CD4-positive, alpha-beta T cell (primary cell): ENCODE data around the gene TCEA2. TPM values are rescaled to one million over a fixed set of nuclear protein-coding genes. Genes with fewer than 3 reads are reported as not detected.
"Not testable (repeated sequence)": the region's sequence is repeated elsewhere in the genome, so short reads cannot be mapped to it uniquely, and the experiment has no call there.

Experiments used
- ATAC-seq: fragments of 200-7000 bp; cut with Tn5 transposase; one replicate; pipeline ENCODE4 v1.10.0; 2022; ENCODE audit warnings: mild to moderate bottlenecking; ENCODE audit not compliant: poor library complexity
- CTCF ChIA-PET: fragments of 350-600 bp; sonication (Branson Sonifier 250); formaldehyde crosslinking; loops from one replicate; lab custom pipeline; 2021; ENCODE audit warnings: antibody characterized with exemption, inconsistent platforms; lab: Charles Lee
- POLR2A ChIA-PET: fragments of 350-600 bp; sonication (Branson Sonifier 250); formaldehyde crosslinking; loops from one replicate; lab custom pipeline; 2021; ENCODE audit warnings: antibody characterized with exemption, inconsistent platforms; lab: Charles Lee
- DNase-seq, 14 experiments: peaks; one replicate each; pipeline ENCODE4 v3.0.0-alpha.2; 2013 to 2020; ENCODE audit warnings: mixed read lengths in 2 of 14
- H3K27ac ChIP-seq, 2 donors: one replicate each; pipeline versions ENCODE4 v1.5.1 to v1.7.0; 2013; ENCODE audit warnings: low read length in 2 of 2, low read depth in 1 of 2, mild to moderate bottlenecking in 1 of 2
- H3K27me3 ChIP-seq, 2 experiments: 1 replicate in 1 of 2; 2 replicates in 1 of 2; pipeline versions ENCODE4 v1.6.1 to v1.7.0; 2013; ENCODE audit warnings: low read length in 2 of 2, control low read depth in 1 of 2, mild to moderate bottlenecking in 1 of 2, moderate library complexity in 1 of 2; ENCODE audit not compliant: insufficient read depth in 2 of 2, control insufficient read depth in 1 of 2
- H3K36me3 ChIP-seq: one replicate; pipeline ENCODE4 v1.6.1; 2013; ENCODE audit warnings: low read length, control low read depth; ENCODE audit not compliant: insufficient read depth
- H3K4me1 ChIP-seq: one replicate; pipeline ENCODE4 v1.6.1; 2013; ENCODE audit warnings: low read length, control low read depth; ENCODE audit not compliant: insufficient read depth
- H3K4me3 ChIP-seq: one replicate; pipeline ENCODE4 v1.5.1; 2013; ENCODE audit warnings: mild to moderate bottlenecking, low read length, moderate library complexity
- H3K9me3 ChIP-seq, 2 experiments: 1 replicate in 1 of 2; 2 replicates in 1 of 2; pipeline versions ENCODE4 v1.6.1 to v1.7.0; 2013; ENCODE audit warnings: low read length in 2 of 2, mild to moderate bottlenecking in 2 of 2, control low read depth in 1 of 2, moderate library complexity in 1 of 2; ENCODE audit not compliant: control insufficient read depth in 1 of 2, insufficient read depth in 1 of 2
- H3K27ac Mint-ChIP-seq: one replicate; pipeline ENCODE4 v1.8.0; 2020; ENCODE audit warnings: mixed read lengths
- H3K27me3 Mint-ChIP-seq: one replicate; pipeline ENCODE4 v1.8.0; 2021; ENCODE audit warnings: mixed read lengths
- H3K36me3 Mint-ChIP-seq: one replicate; pipeline ENCODE4 v1.8.0; 2021; ENCODE audit warnings: low read depth, mixed read lengths
- H3K4me1 Mint-ChIP-seq: one replicate; pipeline ENCODE4 v1.8.0; 2021; ENCODE audit warnings: low read depth, mixed read lengths
- H3K4me3 Mint-ChIP-seq: one replicate; pipeline ENCODE4 v1.8.0; 2020; ENCODE audit warnings: mild to moderate bottlenecking, mixed read lengths
- H3K9me3 Mint-ChIP-seq: one replicate; pipeline ENCODE4 v1.8.0; 2020; ENCODE audit warnings: mixed read lengths
- intact Hi-C, 2 experiments: fragments of 100-400 bp; cut with DNase I in 1 of 2; cut with micrococcal nuclease in 1 of 2; formaldehyde crosslinking; loops; one replicate each; pipeline versions ENCODE4 v1.15.1 to v1.9.0; 2023 to 2025; cut with DNase I, micrococcal nuclease
- total RNA-seq, 174 experiments: library from RNA in 2 of 174; stranded (reverse) in 2 of 174; gene quantifications; one replicate each; pipeline ENCODE4 v1.2.3 and lab custom pipeline; 2021 to 2026
- TF ChIP-seq, protein P1 (sequence below): fragments of 200-600 bp; IDR thresholded peaks from one replicate; pipeline ENCODE4 v1.8.0; 2022; ENCODE audit warnings: antibody characterized with exemption, mild to moderate bottlenecking

TCEA2 gene
- total RNA-seq, 2 experiments from 2014 or later, result 28.4 to 29.9 TPM

DNA sequence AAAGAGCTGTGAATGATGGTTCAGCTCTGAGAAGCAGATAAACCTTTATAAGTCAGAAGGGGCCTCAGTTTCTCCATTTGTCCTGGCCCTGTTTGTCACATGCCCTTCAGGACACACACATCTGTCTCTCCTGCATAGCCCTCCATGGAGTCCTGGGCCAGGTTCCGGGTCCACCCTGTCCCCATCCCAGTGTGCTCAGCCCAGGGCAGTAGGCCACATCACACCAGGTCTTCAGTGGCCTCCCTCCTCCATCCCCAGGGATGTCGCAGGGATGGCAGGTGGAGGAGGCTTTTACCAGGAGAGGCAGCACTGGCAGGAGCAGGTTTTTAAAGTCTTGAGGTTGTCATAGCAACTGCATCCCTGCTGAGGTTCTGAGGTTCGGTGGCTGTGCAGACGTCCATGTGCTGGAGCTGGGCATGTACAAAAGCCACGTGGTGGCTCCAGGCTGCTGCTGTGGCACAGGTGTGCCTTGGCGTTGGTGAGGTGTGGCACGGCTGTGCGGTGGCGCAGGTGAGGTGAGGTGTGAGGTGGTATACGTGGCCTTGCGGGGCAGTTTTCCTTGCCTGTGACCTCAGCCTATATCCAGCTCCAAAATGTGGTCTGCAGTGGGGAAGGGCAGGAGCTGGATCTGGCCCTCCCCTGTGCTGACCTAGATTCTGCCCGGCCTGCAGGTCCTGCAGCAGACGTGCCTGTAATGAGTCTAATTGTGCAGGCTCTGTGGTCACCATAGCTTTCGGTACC, 52.3 kb downstream of the TCEA2 start:
- intact Hi-C loops, result no loop called here
- Histone ChIP-seq H3K4me3 (no peak overlapping the region), H3K9me3 (no peaks in the 10 kb centered on the region), H3K27ac (no peak overlapping the region), H3K4me1 (peaks cover 8% of the 10 kb centered on the region), H3K36me3 (no peaks in the 10 kb centered on the region), H3K27me3 (no peaks in the 10 kb centered on the region)
- TF ChIP-seq, protein P1, sequence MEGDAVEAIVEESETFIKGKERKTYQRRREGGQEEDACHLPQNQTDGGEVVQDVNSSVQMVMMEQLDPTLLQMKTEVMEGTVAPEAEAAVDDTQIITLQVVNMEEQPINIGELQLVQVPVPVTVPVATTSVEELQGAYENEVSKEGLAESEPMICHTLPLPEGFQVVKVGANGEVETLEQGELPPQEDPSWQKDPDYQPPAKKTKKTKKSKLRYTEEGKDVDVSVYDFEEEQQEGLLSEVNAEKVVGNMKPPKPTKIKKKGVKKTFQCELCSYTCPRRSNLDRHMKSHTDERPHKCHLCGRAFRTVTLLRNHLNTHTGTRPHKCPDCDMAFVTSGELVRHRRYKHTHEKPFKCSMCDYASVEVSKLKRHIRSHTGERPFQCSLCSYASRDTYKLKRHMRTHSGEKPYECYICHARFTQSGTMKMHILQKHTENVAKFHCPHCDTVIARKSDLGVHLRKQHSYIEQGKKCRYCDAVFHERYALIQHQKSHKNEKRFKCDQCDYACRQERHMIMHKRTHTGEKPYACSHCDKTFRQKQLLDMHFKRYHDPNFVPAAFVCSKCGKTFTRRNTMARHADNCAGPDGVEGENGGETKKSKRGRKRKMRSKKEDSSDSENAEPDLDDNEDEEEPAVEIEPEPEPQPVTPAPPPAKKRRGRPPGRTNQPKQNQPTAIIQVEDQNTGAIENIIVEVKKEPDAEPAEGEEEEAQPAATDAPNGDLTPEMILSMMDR, result no peak
- H3K4me1 Mint-ChIP-seq, result peaks cover 7% of the 10 kb centered on the region
- H3K36me3 Mint-ChIP-seq, result no peaks in the 10 kb centered on the region
- ChIA-PET POLR2A (no interaction called here), CTCF (no interaction called here)
- no peak overlapping the region for H3K4me3 Mint-ChIP-seq
- ATAC-seq (no peak), DNase-seq (peak in 1 of 14 experiments; percentile 26)
- H3K9me3 Mint-ChIP-seq, result no peaks in the 10 kb centered on the region
- H3K27me3 Mint-ChIP-seq, result no peaks in the 10 kb centered on the region
- H3K27ac Mint-ChIP-seq, result no peak overlapping the region

DNA sequence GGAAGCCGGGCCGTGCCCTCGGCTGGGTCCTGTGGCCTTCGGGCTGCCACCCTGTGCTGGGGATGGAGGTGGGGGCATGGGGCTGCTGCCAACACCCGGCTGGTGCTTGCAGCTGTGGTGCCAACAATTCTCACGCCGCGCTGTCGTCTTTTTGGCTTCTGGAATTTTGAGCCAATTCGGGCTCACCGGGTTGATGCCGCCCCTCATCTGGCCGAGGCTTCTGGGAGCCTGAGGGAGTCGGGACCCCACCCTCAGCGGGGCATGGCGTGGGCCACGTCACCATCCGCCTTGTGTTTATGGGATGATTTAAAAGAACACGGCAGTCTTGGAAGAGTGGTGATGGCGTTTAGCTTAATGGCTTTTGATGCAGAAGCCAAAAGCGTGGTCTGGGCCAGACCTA, 53.0 kb downstream of the TCEA2 start:
- ATAC-seq, result no peak
- Histone ChIP-seq H3K4me1 (peaks cover 13% of the 10 kb centered on the region), H3K36me3 (no peaks in the 10 kb centered on the region), H3K27me3 (no peaks in the 10 kb centered on the region), H3K27ac (no peak overlapping the region), H3K4me3 (no peak overlapping the region), H3K9me3 (no peaks in the 10 kb centered on the region)
- Mint-ChIP-seq H3K4me3 (no peak overlapping the region), H3K9me3 (no peaks in the 10 kb centered on the region), H3K27me3 (no peaks in the 10 kb centered on the region), H3K27ac (no peak overlapping the region), H3K4me1 (peaks cover 9% of the 10 kb centered on the region), H3K36me3 (no peaks in the 10 kb centered on the region)
- no peak for DNase-seq
- POLR2A ChIA-PET, result no interaction called here
- intact Hi-C loops, result no loop called here
- CTCF ChIA-PET, result no interaction called here
- TF ChIP-seq, protein P1, result no peak

DNA sequence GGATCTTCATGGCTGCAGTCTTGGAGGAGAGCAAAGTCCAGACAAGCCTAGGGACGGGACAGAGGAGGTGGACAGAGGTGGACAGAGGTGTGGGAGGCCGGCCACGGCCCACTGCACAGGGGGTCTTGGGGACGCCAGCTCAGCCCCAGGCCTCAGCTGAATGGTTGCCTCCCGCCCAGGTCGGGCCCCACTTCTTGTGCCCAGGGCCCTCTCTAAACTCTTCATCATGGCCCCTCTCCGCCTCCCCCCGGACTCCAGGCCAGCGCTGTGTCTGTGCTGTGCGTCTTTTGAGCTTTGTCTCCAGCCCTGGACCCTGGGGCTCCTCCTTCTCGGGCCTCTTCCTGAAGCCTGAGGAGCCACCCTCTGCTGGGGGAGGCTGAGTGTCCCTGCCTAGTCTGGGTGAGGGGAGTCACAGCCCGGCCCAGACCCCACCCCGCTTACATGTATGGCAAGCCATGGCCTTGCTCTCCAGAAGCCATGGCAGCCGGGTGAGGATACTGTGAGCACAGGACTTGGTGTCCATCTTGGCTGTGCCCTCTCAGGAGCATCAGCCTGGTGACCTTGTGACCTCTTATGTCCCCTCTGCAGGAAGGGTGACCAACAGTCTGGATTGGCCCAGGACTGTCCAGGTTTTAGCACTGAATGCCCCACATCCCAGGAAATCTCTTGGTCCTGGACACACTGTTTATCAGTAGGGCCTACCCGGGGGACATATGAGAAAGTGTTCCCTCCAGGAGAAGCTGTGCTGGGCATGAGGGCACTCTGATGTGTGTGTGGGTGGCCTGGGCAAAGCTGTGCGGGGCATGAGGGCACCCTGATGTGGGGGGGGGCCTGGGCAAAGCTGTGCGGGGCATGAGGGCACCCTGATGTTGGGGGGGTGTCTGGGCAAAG, 53.8 kb downstream of the TCEA2 start:
- intact Hi-C loops, result no loop called here

DNA sequence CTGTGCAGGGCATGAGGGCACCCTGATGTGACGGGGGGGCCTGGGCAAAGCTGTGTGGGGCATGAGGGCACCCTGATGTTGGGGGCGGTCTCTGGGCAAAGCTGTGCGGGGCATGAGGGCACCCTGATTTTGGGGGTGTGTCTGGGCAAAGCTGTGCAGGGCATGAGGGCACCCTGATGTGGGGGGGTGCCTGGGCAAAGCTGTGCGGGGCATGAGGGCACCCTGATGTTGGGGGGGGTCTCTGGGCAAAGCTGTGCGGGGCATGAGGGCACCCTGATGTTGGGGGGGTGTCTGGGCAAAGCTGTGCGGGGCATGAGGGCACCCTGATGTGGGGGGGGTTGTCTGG, 54.4 kb downstream of the TCEA2 start:
- H3K4me3 ChIP-seq, H3K27me3 ChIP-seq, DNase-seq, H3K27me3 Mint-ChIP-seq, H3K4me3 Mint-ChIP-seq, intact Hi-C loops, CTCF ChIA-PET, H3K4me1 Mint-ChIP-seq, H3K27ac Mint-ChIP-seq, H3K9me3 ChIP-seq, H3K36me3 ChIP-seq, H3K36me3 Mint-ChIP-seq, H3K9me3 Mint-ChIP-seq, ATAC-seq, H3K27ac ChIP-seq, POLR2A ChIA-PET: not testable (repeated sequence)
- H3K4me1 ChIP-seq, result peaks cover 13% of the 10 kb centered on the region

More for the DNA sequence above, 53.8 kb downstream of the TCEA2 start:
- DNase-seq, result peak in 1 of 14 experiments; percentile 26
- no peak overlapping the region for H3K27ac Mint-ChIP-seq
- no peaks in the 10 kb centered on the region for H3K9me3 Mint-ChIP-seq
- TF ChIP-seq, protein P1, result no peak
- CTCF ChIA-PET, result no interaction called here
- H3K4me1 Mint-ChIP-seq, result peaks cover 9% of the 10 kb centered on the region
- no peak for ATAC-seq
- H3K27me3 ChIP-seq, result peaks cover 2 to 6% of the 10 kb centered on the region in 2 experiments
- no peak overlapping the region for H3K4me3 ChIP-seq
- H3K4me3 Mint-ChIP-seq, result no peak overlapping the region
- H3K27ac ChIP-seq, result no peak overlapping the region
- no peaks in the 10 kb centered on the region for H3K9me3 ChIP-seq
- H3K36me3 ChIP-seq, result no peaks in the 10 kb centered on the region
- peaks cover 13% of the 10 kb centered on the region for H3K4me1 ChIP-seq
- POLR2A ChIA-PET, result no interaction called here
- no peaks in the 10 kb centered on the region for H3K36me3 Mint-ChIP-seq
- H3K27me3 Mint-ChIP-seq, result peaks cover 5% of the 10 kb centered on the region
